B cell (primary cell): ENCODE results near the gene HSD17B2. TPM values are rescaled to one million over a fixed set of nuclear protein-coding genes. Genes with fewer than 3 reads are reported as not detected.
"Not testable (repeated sequence)": the region's sequence is repeated elsewhere in the genome, so short reads cannot be mapped to it uniquely, and the experiment has no call there.

Experiments used
- ATAC-seq: fragments of 200-7000 bp; cut with Tn5 transposase; one replicate; pipeline ENCODE4 v1.10.0; 2021; ENCODE audit warnings: low read depth, mild to moderate bottlenecking, moderate number of reproducible peaks, moderate library complexity
- CTCF ChIA-PET: fragments of 350-600 bp; sonication (Branson Sonifier 250); formaldehyde crosslinking; loops from one replicate; lab custom pipeline; 2021; ENCODE audit warnings: antibody characterized with exemption, inconsistent platforms; lab: Charles Lee
- POLR2A ChIA-PET: fragments of 350-600 bp; sonication (Branson Sonifier 250); formaldehyde crosslinking; loops from one replicate; lab custom pipeline; 2021; ENCODE audit warnings: antibody characterized with exemption; lab: Charles Lee
- DNase-seq: peaks from one replicate; pipeline ENCODE4 v3.0.0; 2013
- H2AFZ ChIP-seq: 2 replicates; pipeline ENCODE4 v1.6.1; 2012; ENCODE audit warnings: mild to moderate bottlenecking, low read depth, low read length; ENCODE audit not compliant: insufficient read depth, poor library complexity, severe bottlenecking
- H3K27ac ChIP-seq, 2 donors: 1 replicate in 1 of 2; 2 replicates in 1 of 2; pipeline ENCODE4 v1.5.1; 2012 to 2013; ENCODE audit warnings: low read length in 2 of 2, mild to moderate bottlenecking in 2 of 2, moderate library complexity in 1 of 2
- H3K27me3 ChIP-seq, 4 experiments: fragments of 200-600 bp in 1 of 4; sonication (generic) in 1 of 4; replicated peaks in 1 of 4; 1 replicate in 2 of 4; 2 replicates in 2 of 4; pipeline versions ENCODE4 v1.6.1 to v1.7.0; 2013 to 2016; ENCODE audit warnings: low read length in 3 of 4, mild to moderate bottlenecking in 2 of 4, mixed read lengths in 1 of 4, moderate library complexity in 1 of 4; ENCODE audit not compliant: insufficient read depth in 4 of 4, control insufficient read depth in 3 of 4; ENCODE audit errors: control extremely low read depth in 1 of 4
- H3K36me3 ChIP-seq, 2 experiments: replicated peaks in 1 of 2; 1 replicate in 1 of 2; 2 replicates in 1 of 2; pipeline versions ENCODE4 v1.6.1 to v1.7.1; 2013; ENCODE audit warnings: low read length in 1 of 2; ENCODE audit not compliant: insufficient read depth in 2 of 2, control insufficient read depth in 1 of 2; ENCODE audit errors: control extremely low read depth in 1 of 2, extremely low read depth in 1 of 2
- H3K4me1 ChIP-seq, 2 donors: fragments of 200-600 bp in 1 of 2; sonication (generic) in 1 of 2; 1 replicate in 1 of 2; 2 replicates in 1 of 2; pipeline versions ENCODE4 v1.5.1 to v1.6.1; 2013 to 2017; ENCODE audit warnings: low read length in 2 of 2; ENCODE audit not compliant: control insufficient read depth in 2 of 2, insufficient read depth in 2 of 2
- H3K4me2 ChIP-seq: replicated peaks from 2 replicates; pipeline ENCODE3; 2012; ENCODE audit warnings: mild to moderate bottlenecking, low read depth, low read length; ENCODE audit not compliant: poor library complexity, severe bottlenecking
- H3K4me3 ChIP-seq, 5 experiments: fragments of 200-600 bp in 1 of 5; sonication (generic) in 1 of 5; 1 replicate in 3 of 5; 2 replicates in 2 of 5; pipeline versions ENCODE4 v1.5.1 to v1.7.0; 2011 to 2016; ENCODE audit warnings: low read length in 4 of 5, mild to moderate bottlenecking in 4 of 5, low read depth in 2 of 5, control low read depth in 1 of 5, moderate library complexity in 1 of 5; ENCODE audit not compliant: insufficient read depth in 1 of 5; ENCODE audit errors: control extremely low read depth in 1 of 5, extremely low read depth in 1 of 5
- H3K79me2 ChIP-seq: fragments of 200-600 bp; sonication (generic); one replicate; pipeline ENCODE4 v1.6.0; 2016; ENCODE audit warnings: low read length; ENCODE audit not compliant: control insufficient read depth, insufficient read depth
- H3K9ac ChIP-seq: fragments of 200-600 bp; sonication (generic); 2 replicates; pipeline ENCODE4 v1.6.1; 2017; ENCODE audit warnings: mild to moderate bottlenecking, low read length, moderate library complexity
- H3K9me3 ChIP-seq, 3 donors: one replicate each; pipeline versions ENCODE4 v1.6.1 to v1.7.1; 2013; ENCODE audit warnings: low read length in 2 of 3; ENCODE audit not compliant: control insufficient read depth in 2 of 3, insufficient read depth in 1 of 3; ENCODE audit errors: control extremely low read depth in 1 of 3
- H4K20me1 ChIP-seq: 2 replicates; pipeline ENCODE4 v1.6.0; 2012; ENCODE audit warnings: mild to moderate bottlenecking, low read length; ENCODE audit not compliant: insufficient read depth, control insufficient read depth, poor library complexity, severe bottlenecking
- H3K27ac Mint-ChIP-seq: one replicate; pipeline ENCODE4 v1.8.0; 2021; ENCODE audit warnings: mixed read lengths
- H3K27me3 Mint-ChIP-seq: one replicate; pipeline ENCODE4 v1.8.0; 2021; ENCODE audit warnings: mixed read lengths
- H3K4me1 Mint-ChIP-seq: one replicate; pipeline ENCODE4 v1.8.0; 2021; ENCODE audit warnings: mixed read lengths
- H3K4me3 Mint-ChIP-seq: one replicate; pipeline ENCODE4 v1.8.0; 2021; ENCODE audit warnings: mixed read lengths
- H3K9me3 Mint-ChIP-seq: one replicate; pipeline ENCODE4 v1.8.0; 2022; ENCODE audit warnings: mixed read lengths; ENCODE audit not compliant: insufficient read depth
- CTCF ChIP-seq: fragments of 200-600 bp; IDR thresholded peaks from one replicate; pipeline ENCODE4 v1.8.0; 2022; ENCODE audit warnings: antibody characterized with exemption, mild to moderate bottlenecking
- EZH2 ChIP-seq: IDR thresholded peaks from 2 replicates; pipeline ENCODE4 v1.6.1; 2012; ENCODE audit warnings: borderline replicate concordance, low read depth, mild to moderate bottlenecking, moderate library complexity, low read length; ENCODE audit not compliant: insufficient read depth, poor library complexity, severe bottlenecking
- WGBS: methylation state at CpG from one replicate; pipeline ENCODE4 v1.1.5; 2013; ENCODE audit warnings: missing lambda C conversion rate; ENCODE audit not compliant: insufficient coverage; 5-methylcytosine and 5-hydroxymethylcytosine counted together
- intact Hi-C: fragments of 100-400 bp; cut with micrococcal nuclease; formaldehyde crosslinking; loops from one replicate; pipeline ENCODE4 v1.10.0; 2022
- polyA plus RNA-seq: library from polyadenylated mRNA; depleted of rRNA; stranded (reverse); fragments of >200 nt; gene quantifications from 2 replicates; pipeline ENCODE4 v1.2.3, GENCODE V29; 2012
- total RNA-seq, 2 donors: library from RNA; stranded (reverse); fragments of 120-200 nt in 1 of 2; gene quantifications; 1 replicate in 1 of 2; 2 replicates in 1 of 2; pipeline versions ENCODE4 v1.2.3 to v1.2.4, GENCODE V29; 2013 to 2022

The HSD17B2 gene
- total and polyA plus RNA-seq, 2 donors (not counting 1 experiment from before 2014, with no cell fraction given) = not detected

GRCh38 chr16:82108100-82108499 is 73.0 kb downstream of the HSD17B2 start:
- Histone ChIP-seq H3K4me3 (no peak overlapping the region), H3K79me2 (no peaks in the 10 kb centered on the region), H3K27me3 (peaks cover 0 to 3% (median 0%) of the 10 kb centered on the region in 4 experiments), H2AFZ (no peak overlapping the region), H3K4me1 (no peaks in the 10 kb centered on the region), H4K20me1 (no peaks in the 10 kb centered on the region), H3K4me2 (no peak overlapping the region), H3K9me3 (peaks cover 0 to under 1% (median 0%) of the 10 kb centered on the region in 3 donors), H3K9ac (no peak overlapping the region), H3K27ac (no peak overlapping the region), H3K36me3 (no peaks in the 10 kb centered on the region)
- H3K9me3 Mint-ChIP-seq = no peaks in the 10 kb centered on the region
- H3K27me3 Mint-ChIP-seq = peaks cover 16% of the 10 kb centered on the region
- intact Hi-C loops = no loop called here
- CTCF ChIA-PET = no interaction called here
- no peak overlapping the region for H3K27ac Mint-ChIP-seq
- TF ChIP-seq CTCF = no peak
- no peak for TF ChIP-seq EZH2
- POLR2A ChIA-PET = no interaction called here
- DNase-seq (no peak), ATAC-seq (no peak)
- WGBS = no CpG with 5 or more reads among the region's 2 CpGs
- H3K4me3 Mint-ChIP-seq = no peak overlapping the region
- H3K4me1 Mint-ChIP-seq = no peaks in the 10 kb centered on the region

- H3K9ac ChIP-seq = no peak overlapping the region
- TF ChIP-seq EZH2 (no peak), CTCF (no peak)
- POLR2A ChIA-PET = no interaction called here
- H3K4me1 ChIP-seq = no peaks in the 10 kb centered on the region
- Mint-ChIP-seq H3K9me3 (no peaks in the 10 kb centered on the region), H3K4me1 (no peaks in the 10 kb centered on the region), H3K4me3 (no peak overlapping the region), H3K27ac (no peak overlapping the region), H3K27me3 (peaks cover 15% of the 10 kb centered on the region)
- 83% methylated on average over 4 of the region's 6 CpGs for WGBS
- H3K27ac ChIP-seq = no peak overlapping the region
- no peak overlapping the region for H3K4me2 ChIP-seq
- no peak overlapping the region for H3K4me3 ChIP-seq
- DNase-seq (no peak), ATAC-seq (no peak)
- peaks cover 0 to 4% (median 0%) of the 10 kb centered on the region in 3 donors for H3K9me3 ChIP-seq
- H4K20me1 ChIP-seq = no peaks in the 10 kb centered on the region
- H3K79me2 ChIP-seq = no peaks in the 10 kb centered on the region
- intact Hi-C loops = no loop called here
- H3K36me3 ChIP-seq = no peaks in the 10 kb centered on the region
- CTCF ChIA-PET = no interaction called here
- H2AFZ ChIP-seq = no peak overlapping the region
- H3K27me3 ChIP-seq = peaks cover 0 to 3% (median 1%) of the 10 kb centered on the region in 4 experiments
Measured at GRCh38 chr16:82108774-82109173, 73.7 kb downstream of the HSD17B2 start.

GRCh38 chr16:82109266-82109665 is 74.2 kb downstream of the HSD17B2 start:
- H4K20me1 ChIP-seq, POLR2A ChIA-PET, H3K9me3 ChIP-seq, H3K27ac ChIP-seq, H3K4me2 ChIP-seq, H3K27me3 ChIP-seq, intact Hi-C loops, H3K4me1 Mint-ChIP-seq, H3K79me2 ChIP-seq, H3K27ac Mint-ChIP-seq, ATAC-seq, DNase-seq, CTCF ChIA-PET, H3K9ac ChIP-seq, H3K9me3 Mint-ChIP-seq, H3K4me1 ChIP-seq, H2AFZ ChIP-seq, H3K4me3 ChIP-seq, H3K4me3 Mint-ChIP-seq, H3K36me3 ChIP-seq: not testable (repeated sequence)
- 88% methylated on average over 1 of the region's 3 CpGs for WGBS
- peaks cover 16% of the 10 kb centered on the region for H3K27me3 Mint-ChIP-seq
